VCaP (cell line): ENCODE data around the gene REPS1.

Experiments
- H3K27ac ChIP-seq: fragments of 450-650 bp; 2 replicates; pipeline ENCODE4 v1.5.1; 2017
- CTCF ChIP-seq: fragments of 450-650 bp; conservative IDR thresholded peaks from 2 replicates; pipeline ENCODE4 v1.5.1; 2017; ENCODE audit warnings: mild to moderate bottlenecking, moderate library complexity

Gene REPS1

GRCh38 chr6:139013185-139013800, 25.2 kb upstream of the REPS1 start:
- H3K27ac ChIP-seq: peak overlapping the region; percentile 40
- no peak for TF ChIP-seq CTCF

- no peak overlapping the region for H3K27ac ChIP-seq
- no peak for TF ChIP-seq CTCF
Observed at GRCh38 chr6:139011980-139012379, 23.9 kb upstream of the REPS1 start.

GRCh38 chr6:139010674-139011073, 22.6 kb upstream of the REPS1 start:
- H3K27ac ChIP-seq: peak overlapping the region; percentile 46
- no peak for TF ChIP-seq CTCF

GRCh38 chr6:139008117-139008516, 20.1 kb upstream of the REPS1 start:
- no peak for TF ChIP-seq CTCF
- H3K27ac ChIP-seq: no peak overlapping the region

- H3K27ac ChIP-seq: no peak overlapping the region
- no peak for TF ChIP-seq CTCF
Observed at GRCh38 chr6:139007428-139007827, 19.4 kb upstream of the REPS1 start.

GRCh38 chr6:139006477-139006876, 18.4 kb upstream of the REPS1 start:
- no peak for TF ChIP-seq CTCF
- no peak overlapping the region for H3K27ac ChIP-seq

GRCh38 chr6:139003751-139004150, 15.7 kb upstream of the REPS1 start:
- no peak for TF ChIP-seq CTCF

More at GRCh38 chr6:139003751-139004150, 15.7 kb upstream of the REPS1 start:
- H3K27ac ChIP-seq: no peak overlapping the region
